Stomach (tissue), 4 donors: Measurements from ENCODE around the gene FAM25A.

ENCODE experiments used
- CTCF ChIP-seq, 7 experiments: fragments of 450-650 bp in 4 of 7; fragments of 200-600 bp in 3 of 7; sonication (generic) in 3 of 7; IDR thresholded peaks; one replicate each; pipeline ENCODE4 v1.5.1; 2016 to 2019; ENCODE audit warnings: antibody characterized with exemption in 7 of 7, control low read depth in 2 of 7, mild to moderate bottlenecking in 1 of 7
- EP300 ChIP-seq: sonication (generic); formaldehyde crosslinking; IDR thresholded peaks from one replicate; pipeline ENCODE4 v1.6.1; 2017; ENCODE audit warnings: antibody characterized with exemption

- TF ChIP-seq EP300 (no peak), CTCF (IDR thresholded peaks at IDR 0.05) (no peak)
Measured at GRCh38 chr10:86972613-86973380, 47.3 kb upstream of the FAM25A start.
